ENCODE results near the gene SCG3. TPM values are rescaled to one million over a fixed set of nuclear protein-coding genes. Genes with fewer than 3 reads are reported as not detected.

Gene SCG3
- total and polyA plus RNA-seq, 2 of the 13 experiments (the other 11 are each of a cell fraction or from before 2014, with no cell fraction given): not detected

DNA sequence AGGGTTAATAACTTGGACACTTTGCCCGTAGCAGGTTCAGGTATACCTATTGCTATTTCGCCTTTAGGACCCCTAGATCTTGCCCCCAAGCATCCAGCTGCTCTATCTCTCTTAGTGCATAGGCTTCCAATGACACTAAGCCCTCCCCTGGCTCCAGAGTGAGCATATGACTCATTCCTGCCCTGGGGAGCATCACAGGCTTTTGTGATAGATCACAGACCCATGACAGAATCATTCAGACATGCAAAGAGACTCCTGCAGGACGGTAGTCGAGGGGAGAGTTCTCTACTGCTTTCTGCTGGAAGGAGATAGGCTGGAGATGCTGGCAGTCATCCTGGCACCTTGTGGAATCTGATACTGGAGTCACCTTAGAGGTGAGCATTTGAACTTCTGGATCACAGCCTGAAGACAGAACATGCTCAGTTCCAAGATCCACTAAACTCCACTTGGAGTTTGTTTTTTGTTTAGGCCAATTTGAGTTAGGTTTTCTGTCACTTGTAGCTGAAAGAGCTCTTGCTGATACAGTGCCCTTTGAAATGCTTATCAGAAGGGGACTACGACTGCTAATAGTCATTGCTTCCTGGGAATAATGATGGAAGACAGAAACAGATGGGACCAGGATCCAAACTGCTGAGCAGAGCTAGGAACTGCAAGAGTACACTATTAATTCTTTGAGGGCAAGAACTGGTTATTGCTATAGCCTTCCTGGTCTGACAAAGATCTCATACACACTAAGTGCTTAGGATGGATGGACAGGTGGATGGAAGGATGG lies 45.2 kb downstream of the SCG3 start:
- Histone ChIP-seq H3K27ac (ENCODE audit: extremely low read length, insufficient read depth, low read length) (no peak overlapping the region), H3K4me3 (replicated peaks in 1 of 3; ENCODE audit: insufficient read depth in 1 of 3, low read depth in 2 of 3, low read length in 3 of 3) (no peak overlapping the region), H3K36me3 (replicated peaks in 1 of 2; ENCODE audit: control insufficient read depth in 1 of 2, insufficient read depth in 2 of 2, low read length in 2 of 2) (no peaks in the 10 kb centered on the region), H3K9me3 (ENCODE audit: low read length) (no peaks in the 10 kb centered on the region), H3K4me2 (ENCODE audit: low read depth, low read length) (no peak overlapping the region), H3K4me1 (ENCODE audit: insufficient read depth, low read length) (no peaks in the 10 kb centered on the region), H4K20me1 (ENCODE audit: insufficient read depth, low read length) (no peaks in the 10 kb centered on the region), H3K27me3 (ENCODE audit: control insufficient read depth in 1 of 2, insufficient read depth in 2 of 2, low read length in 2 of 2) (no peaks in the 10 kb centered on the region; a peak in 1 of 5 replicates), H3K79me2 (ENCODE audit: insufficient read depth, low read length) (no peaks in the 10 kb centered on the region), H2AFZ (ENCODE audit: low read length) (no peak overlapping the region), H3K9ac (ENCODE audit: insufficient read depth, low read depth, low read length) (no peak overlapping the region)
- peak; percentile 10 for DNase-seq (ENCODE audit: low spot score)
- no peak; the same call in 2 of the 3 replicates for ATAC-seq
- intact Hi-C loops (cut with micrococcal nuclease; ENCODE audit: unreplicated experiment): no loop called here
- in situ Hi-C loops (cut with HindIII; ENCODE audit: extremely low pct_ligation_motif_present, low pct_unique_long_range_greater_than_20kb): no loop called here
- WGBS (ENCODE audit: low lambda C conversion rate): 5% methylated on average over 5 of the region's 5 CpGs
- no peak for FAIRE-seq
- no TSS peak for BruUV-seq (replicated peaks)
- CTCF ChIA-PET (ENCODE audit: low intra/inter-chr PET ratio, low total read pairs): no interaction called here
- TF ChIP-seq MTA3 (CRISPR knock-in tag; IDR thresholded peaks at IDR 0.05) (no peak), ZNF772 (CRISPR knock-in tag; IDR thresholded peaks at IDR 0.05) (no peak), SMYD3 (CRISPR knock-in tag; IDR thresholded peaks at IDR 0.05) (no peak), FOSL2 (CRISPR knock-in tag; IDR thresholded peaks at IDR 0.05) (0 out of 2 replicates have a peak, but pooled peaks have one; percentile 9)
- TF ChIP-seq, protein P1, sequence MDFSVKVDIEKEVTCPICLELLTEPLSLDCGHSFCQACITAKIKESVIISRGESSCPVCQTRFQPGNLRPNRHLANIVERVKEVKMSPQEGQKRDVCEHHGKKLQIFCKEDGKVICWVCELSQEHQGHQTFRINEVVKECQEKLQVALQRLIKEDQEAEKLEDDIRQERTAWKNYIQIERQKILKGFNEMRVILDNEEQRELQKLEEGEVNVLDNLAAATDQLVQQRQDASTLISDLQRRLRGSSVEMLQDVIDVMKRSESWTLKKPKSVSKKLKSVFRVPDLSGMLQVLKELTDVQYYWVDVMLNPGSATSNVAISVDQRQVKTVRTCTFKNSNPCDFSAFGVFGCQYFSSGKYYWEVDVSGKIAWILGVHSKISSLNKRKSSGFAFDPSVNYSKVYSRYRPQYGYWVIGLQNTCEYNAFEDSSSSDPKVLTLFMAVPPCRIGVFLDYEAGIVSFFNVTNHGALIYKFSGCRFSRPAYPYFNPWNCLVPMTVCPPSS (IDR thresholded peaks at IDR 0.05): no peak
- TF ChIP-seq, protein P2, sequence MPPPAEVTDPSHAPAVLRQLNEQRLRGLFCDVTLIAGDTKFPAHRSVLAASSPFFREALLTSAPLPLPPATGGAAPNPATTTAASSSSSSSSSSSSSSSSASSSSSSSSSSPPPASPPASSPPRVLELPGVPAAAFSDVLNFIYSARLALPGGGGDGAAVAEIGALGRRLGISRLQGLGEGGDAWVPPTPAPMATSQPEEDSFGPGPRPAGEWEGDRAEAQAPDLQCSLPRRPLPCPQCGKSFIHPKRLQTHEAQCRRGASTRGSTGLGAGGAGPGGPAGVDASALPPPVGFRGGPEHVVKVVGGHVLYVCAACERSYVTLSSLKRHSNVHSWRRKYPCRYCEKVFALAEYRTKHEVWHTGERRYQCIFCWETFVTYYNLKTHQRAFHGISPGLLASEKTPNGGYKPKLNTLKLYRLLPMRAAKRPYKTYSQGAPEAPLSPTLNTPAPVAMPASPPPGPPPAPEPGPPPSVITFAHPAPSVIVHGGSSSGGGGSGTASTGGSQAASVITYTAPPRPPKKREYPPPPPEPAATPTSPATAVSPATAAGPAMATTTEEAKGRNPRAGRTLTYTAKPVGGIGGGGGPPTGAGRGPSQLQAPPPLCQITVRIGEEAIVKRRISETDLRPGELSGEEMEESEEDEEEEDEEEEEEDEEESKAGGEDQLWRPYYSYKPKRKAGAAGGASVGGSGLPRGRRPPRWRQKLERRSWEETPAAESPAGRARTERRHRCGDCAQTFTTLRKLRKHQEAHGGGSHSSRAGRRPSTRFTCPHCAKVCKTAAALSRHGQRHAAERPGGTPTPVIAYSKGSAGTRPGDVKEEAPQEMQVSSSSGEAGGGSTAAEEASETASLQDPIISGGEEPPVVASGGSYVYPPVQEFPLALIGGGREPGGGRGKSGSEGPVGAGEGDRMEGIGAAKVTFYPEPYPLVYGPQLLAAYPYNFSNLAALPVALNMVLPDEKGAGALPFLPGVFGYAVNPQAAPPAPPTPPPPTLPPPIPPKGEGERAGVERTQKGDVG (CRISPR knock-in tag; IDR thresholded peaks at IDR 0.05; ENCODE audit: borderline replicate concordance): no peak
- POLR2A ChIA-PET: no interaction called here
